COLO829 (cell line): Measurements from ENCODE around the gene COL23A1.
"Not testable (repeated sequence)": the region's sequence is repeated elsewhere in the genome, so short reads cannot be mapped to it uniquely, and the experiment has no call there.

Experiments used
- DNase-seq: peaks from one replicate; pipeline ENCODE4 v3.0.0; 2012; ENCODE audit warnings: low spot score

The COL23A1 gene

GRCh38 chr5:178302321-178302720 is 287.9 kb downstream of the COL23A1 start:
- not testable (repeated sequence) for DNase-seq

GRCh38 chr5:178301641-178302040 is 288.6 kb downstream of the COL23A1 start:
- DNase-seq = no peak

- DNase-seq = no peak
Measured at GRCh38 chr5:178298283-178298807, 291.8 kb downstream of the COL23A1 start.

- no peak for DNase-seq
Measured at GRCh38 chr5:178297751-178298150, 292.4 kb downstream of the COL23A1 start.

GRCh38 chr5:178296066-178296465 is 294.1 kb downstream of the COL23A1 start:
- DNase-seq = no peak

DNA sequence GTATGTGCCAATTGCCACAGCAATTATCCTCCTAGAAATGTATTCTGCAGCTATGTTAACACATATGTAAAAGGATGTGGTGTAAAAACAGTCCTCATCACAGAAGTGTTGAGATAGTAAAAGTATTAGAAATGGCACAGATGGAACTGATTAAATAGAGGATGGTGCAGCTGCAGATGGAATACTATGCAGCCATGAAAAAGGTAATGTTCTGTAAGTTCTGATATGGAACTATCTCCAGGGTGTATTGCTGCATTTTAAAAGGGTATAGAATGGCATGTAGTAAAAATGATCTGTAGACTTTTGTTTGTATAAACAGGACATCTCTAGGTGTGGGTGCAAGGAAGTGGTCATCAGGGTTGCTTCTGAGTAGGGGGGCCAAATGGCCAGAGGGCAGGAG is 294.6 kb downstream of the COL23A1 start:
- DNase-seq = no peak

DNA sequence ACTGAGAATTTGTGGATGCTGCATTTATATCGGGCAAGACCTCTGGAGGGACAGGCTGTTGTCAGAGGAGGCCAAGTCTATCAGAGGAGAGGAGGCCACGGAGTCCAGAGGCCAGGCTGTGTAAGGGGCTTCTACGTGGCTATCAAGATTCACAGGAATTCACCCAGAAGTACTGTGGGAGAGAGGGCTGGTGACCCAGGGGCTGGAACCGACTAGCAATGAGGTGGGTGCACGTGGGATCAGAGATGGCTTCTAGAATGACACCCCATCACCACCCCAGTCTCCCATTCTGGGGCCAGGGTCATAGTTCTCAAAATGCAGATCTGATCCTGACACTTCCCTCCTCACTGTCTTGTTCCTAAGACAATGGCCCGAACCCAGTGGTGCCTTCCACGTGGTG is 296.4 kb downstream of the COL23A1 start:
- DNase-seq = no peak

GRCh38 chr5:178293400-178293799 is 296.8 kb downstream of the COL23A1 start:
- DNase-seq = no peak

GRCh38 chr5:178292826-178293205 is 297.4 kb downstream of the COL23A1 start:
- no peak for DNase-seq

DNA sequence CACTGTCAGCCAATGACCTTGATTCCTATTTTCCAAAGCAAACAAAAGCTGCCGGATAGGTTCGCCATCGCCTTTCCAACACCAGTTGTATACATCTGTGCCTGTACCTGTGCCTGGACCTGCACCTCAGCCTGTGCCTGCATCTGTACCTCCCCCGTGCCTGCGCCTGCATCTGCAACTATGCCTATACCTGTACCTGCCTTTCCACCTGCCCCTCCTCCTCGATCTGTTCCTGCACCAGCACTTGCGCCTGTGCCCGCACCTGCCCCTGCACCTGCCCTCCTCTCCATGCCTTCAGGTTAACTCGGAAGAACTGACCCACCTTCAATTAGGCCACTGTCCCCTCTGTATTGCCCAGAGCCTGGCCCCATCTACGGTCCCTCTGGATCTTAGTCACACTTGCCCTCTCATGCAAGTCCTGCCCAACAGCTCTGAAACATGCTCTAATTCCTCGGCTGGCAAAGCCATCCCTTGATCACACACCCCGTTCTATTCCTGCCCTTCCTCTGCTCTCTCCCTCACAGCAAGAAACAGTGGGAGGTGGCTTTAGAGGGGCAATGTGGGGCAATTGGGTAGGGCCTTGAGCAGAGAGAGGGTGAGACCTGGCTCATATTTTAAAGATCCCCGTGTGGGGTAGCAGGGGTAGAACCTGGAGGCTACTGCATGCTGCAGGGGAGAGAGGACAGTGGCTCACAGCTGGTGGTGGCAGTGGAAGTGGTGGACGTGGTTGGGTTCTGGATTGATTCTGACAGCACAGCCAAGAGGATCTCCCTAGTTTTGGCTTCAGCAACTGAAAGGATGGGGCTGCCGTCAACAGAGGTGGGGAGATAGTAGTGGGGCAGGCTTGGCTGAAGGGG is 298.0 kb downstream of the COL23A1 start:
- DNase-seq = no peak

DNA sequence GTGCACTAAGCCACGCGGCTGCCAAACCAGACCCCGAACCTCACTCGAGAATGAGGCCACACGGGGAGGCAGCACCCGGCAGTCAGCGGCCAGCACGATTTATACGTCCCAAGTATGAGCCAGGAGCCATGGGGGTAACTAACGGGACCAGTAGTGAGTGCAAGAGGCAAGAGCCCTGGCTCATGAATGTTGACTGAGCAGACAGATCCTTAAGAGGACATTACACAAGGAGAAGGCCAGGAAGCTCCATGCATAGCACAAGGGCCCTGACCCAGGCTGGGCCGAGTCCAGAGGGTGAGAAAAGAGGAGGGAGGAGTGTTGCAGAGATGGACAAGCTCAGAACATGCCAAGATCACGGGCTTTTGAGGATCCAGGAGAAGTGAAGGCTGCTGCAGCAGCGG is 299.0 kb downstream of the COL23A1 start:
- no peak for DNase-seq

DNA sequence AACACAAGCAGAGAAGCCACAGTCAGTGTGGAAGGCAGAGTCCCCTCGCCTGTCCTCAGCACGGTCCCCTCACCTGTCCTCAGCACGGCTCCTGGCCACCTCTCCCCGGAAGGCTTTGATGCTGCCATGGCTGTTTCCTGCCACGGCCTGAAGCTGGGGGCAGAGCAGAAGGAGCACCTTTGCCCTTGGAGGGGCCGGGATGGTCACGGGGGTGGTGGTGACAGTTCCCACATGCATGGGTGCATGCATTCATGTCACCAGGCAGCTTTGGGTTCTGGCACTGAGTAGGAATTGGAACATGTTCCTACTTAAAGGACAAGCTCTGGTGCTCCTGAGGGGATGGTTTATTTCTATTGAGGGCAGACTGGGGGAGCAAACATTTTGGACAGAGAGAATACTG is 299.8 kb downstream of the COL23A1 start:
- DNase-seq = no peak

DNA sequence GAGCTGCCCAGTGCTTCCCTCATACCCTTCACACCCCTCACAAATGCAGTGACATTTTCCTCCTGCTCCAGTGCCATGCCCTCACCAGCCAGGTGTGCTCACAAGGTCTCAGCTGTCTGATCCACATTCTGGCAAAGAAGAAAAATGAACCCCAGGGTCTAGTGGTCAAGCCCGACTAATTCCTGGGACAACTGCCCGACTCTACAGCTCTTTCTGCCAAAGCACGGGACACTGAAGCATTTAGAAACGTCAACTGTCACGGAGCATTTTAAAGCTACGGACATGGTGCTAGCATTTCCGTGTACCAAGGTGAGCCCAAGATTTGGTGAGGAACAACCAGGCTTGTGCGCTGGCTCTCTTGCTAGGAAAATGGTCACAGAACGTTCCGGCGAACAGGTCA is 300.8 kb downstream of the COL23A1 start:
- DNase-seq = no peak

DNA sequence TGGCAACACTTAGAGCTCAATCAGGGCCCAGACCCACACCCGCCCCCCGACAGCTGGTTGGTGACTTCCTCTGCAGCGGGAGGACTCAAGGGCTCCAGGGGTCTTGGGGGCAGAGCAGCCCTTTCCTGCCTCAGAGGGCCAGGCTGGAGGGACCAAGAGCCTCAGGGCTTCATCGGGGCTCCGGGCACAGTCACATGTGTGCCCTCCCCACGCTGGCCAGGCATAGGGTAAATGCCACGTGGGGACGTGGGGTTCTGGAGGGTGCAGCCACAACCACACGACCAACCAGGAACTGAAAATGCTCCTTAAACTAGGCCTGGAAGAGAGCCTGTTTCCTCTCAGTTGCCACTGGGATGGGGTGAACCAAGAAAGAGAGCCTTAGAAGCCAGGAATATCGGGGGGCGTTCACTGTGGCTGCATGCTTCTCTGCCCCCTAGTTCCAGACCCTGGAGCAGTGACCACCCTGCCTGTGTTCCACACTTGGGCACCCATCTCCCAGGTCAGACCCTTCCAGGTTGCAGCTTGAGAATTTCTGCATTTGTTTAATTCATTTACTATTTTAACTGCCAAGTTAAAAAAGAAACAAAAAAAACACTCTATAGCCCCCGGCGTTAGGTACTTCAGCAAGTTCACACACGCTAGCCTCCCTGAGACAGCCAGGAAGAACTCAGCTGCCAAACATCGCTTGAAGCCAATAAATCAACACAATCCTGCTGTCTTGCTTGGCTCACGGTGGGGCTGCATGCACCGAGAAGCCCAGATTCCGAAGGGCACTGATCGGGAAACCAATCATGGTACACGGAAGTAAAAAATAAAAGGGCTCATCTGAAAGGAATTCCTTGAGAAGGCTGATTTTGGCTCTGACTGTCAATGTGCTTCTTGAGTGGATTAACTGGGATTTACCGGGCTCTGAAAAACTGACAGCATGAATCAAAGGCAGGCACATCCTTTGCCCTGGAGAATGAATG is 301.5 kb downstream of the COL23A1 start:
- no peak for DNase-seq

- no peak for DNase-seq
Measured at GRCh38 chr5:178287791-178288105, 302.4 kb downstream of the COL23A1 start.

- DNase-seq = no peak
Measured at GRCh38 chr5:178287091-178287790, 303.0 kb downstream of the COL23A1 start.

DNA sequence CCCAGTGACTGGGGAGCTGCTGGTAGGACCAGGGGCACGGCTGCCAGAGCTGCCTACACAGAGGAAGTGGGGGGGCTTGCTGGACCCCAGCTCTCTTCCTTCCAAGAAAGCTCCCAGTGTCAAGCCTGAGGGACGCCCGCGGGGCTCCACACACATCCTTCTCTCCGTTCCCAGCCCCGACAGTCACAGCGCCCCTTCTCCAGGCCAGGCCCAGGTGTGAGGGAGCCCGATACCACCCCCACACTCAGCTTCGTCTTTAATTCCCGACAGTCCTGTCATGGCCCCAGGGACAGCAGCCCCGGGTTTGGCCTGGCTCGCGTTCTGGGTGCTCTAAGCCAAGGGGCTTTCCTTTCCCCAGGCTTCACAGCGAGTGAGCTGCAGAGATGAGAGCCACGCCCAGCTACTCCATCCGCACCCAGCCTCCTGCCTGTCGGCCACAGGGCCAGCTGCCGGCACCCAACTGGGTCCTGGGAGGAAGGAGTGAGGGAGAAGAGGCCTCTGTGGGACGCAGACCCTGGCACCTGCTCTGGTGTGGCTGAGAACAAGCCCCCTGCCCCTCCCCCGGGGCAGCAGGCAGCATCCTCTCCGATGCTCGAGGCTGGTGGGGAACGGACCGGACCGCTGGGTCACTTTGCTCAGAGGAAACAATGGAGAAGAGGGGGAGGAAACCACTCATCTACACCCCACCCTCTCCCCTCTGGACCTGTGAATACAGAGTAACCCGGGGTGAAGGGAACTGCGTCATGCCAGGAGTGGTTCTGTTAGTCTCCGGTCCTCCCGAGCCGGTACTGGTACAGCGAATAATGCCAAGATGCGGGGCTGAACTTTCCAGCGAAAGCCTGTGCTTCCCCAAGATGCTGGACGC is 303.7 kb downstream of the COL23A1 start:
- DNase-seq = no peak

GRCh38 chr5:178285399-178286225 is 304.6 kb downstream of the COL23A1 start:
- DNase-seq = no peak

DNA sequence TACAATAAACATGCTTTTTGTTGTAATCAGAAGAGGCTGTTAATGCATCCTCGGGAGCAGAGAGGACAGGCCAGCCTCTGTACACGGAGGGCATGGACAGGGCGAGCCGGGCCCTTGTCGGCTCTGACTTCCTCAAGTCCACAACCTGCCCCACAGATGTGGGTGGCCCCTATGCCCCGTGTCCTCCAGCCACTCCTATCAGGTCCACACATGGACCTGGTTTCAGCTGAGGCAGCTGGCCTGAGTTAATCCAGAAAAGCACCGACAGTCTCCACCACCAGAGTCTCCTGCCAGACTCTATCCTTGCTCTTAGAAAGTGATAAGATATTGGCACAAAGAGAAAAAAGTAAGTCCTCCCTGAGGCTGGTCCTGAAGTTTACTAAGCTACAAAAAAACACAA is 305.2 kb downstream of the COL23A1 start:
- DNase-seq = no peak

- peak; percentile 8 for DNase-seq
Measured at GRCh38 chr5:178284093-178284675, 306.0 kb downstream of the COL23A1 start.
